ENCODE results near the gene ZXDC. TPM values are rescaled to one million over a fixed set of nuclear protein-coding genes. Genes with fewer than 3 reads are reported as not detected.

Gene ZXDC
- polyA plus RNA-seq, 1 donor (not counting 4 experiments of a cell fraction or from before 2014, with no cell fraction given), result 10.7 TPM

DNA sequence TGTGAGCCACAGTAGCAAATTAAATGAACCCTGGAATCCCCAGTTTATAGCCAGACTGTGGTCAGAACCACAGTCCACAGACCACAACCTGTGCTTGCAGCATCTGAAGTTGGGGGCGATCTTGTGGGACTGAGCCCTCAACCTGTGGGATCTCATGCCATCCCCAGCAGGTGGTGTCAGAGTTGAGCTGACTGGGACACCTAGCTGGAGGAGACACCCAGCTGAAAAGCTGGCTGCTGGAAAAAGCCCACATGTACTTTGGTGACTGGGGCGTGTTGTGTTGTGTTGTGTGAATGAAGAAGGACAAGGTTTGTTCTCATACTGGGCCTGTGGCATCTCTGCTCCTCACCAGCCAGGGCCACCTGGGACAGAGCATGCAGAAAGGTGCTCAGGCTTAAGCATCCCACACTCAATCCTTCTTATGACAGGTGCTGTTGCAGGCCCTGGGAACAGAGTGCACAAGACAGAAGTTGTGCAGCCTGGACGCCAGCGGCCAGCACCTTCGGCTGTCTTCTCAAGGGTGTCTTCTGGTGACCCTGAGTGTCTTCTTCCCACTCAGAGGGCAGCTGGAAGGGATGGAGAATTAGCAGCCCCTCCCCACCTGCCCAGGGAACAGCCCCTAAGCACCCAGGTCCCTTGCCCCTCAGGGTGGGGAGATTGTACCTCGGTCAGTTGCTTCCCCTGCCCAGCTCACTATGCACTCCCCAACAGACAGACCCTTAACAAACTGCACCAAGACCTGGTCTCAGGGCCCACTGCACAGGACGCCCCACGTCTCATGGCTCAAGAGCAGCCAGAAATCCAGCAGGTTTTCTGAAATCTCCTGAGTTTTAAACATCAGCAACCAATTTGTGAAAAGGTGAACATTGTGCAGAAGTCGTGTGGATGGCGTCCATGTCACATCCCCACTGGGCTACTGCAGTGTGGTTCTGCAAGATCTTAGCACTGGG is 44.1 kb upstream of the ZXDC start:
- Histone ChIP-seq H3K9me1 (ENCODE audit: control insufficient read depth, extremely low read depth, insufficient read depth, low read length) (no peaks in the 10 kb centered on the region), H3K36me3 (ENCODE audit: control insufficient read depth in 2 of 2, extremely low read depth in 1 of 2, insufficient read depth in 2 of 2, low read length in 2 of 2) (no peaks in the 10 kb centered on the region), H3K4me2 (ENCODE audit: control insufficient read depth, extremely low read depth, insufficient read depth, low read depth, low read length) (no peak overlapping the region), H3K79me2 (ENCODE audit: control insufficient read depth, insufficient read depth, low read length) (no peaks in the 10 kb centered on the region), H3K27me3 (ENCODE audit: control insufficient read depth, extremely low read depth, insufficient read depth, low read length) (peaks cover 30% of the 10 kb centered on the region), H3K4me1 (ENCODE audit: control insufficient read depth, extremely low read depth, insufficient read depth, low read length) (no peaks in the 10 kb centered on the region), H3K9ac (ENCODE audit: control insufficient read depth, extremely low read depth, insufficient read depth, low read length) (no peak overlapping the region), H3K9me3 (ENCODE audit: control insufficient read depth, low read depth, low read length) (no peaks in the 10 kb centered on the region), H3K4me3 (ENCODE audit: control insufficient read depth in 2 of 3, extremely low read depth in 1 of 3, insufficient read depth in 2 of 3, low read depth in 1 of 3, low read length in 3 of 3) (no peak overlapping the region), H2AFZ (ENCODE audit: control insufficient read depth, low read length) (no peak overlapping the region), H3K27ac (ENCODE audit: control insufficient read depth, insufficient read depth, low read length) (no peak overlapping the region), H4K20me1 (ENCODE audit: control insufficient read depth, extremely low read depth, insufficient read depth, low read length) (no peaks in the 10 kb centered on the region)
- dilution Hi-C loops (cut with MboI; ENCODE audit: extremely low pct_ligation_motif_present, low sequenced_read_pairs), result no loop called here
- TF ChIP-seq EZH2 (IDR thresholded peaks at IDR 0.05; ENCODE audit: low read length), result no peak
- no peak for DNase-seq (ENCODE audit: low read depth, low spot score)
- FAIRE-seq, result no peak

DNA sequence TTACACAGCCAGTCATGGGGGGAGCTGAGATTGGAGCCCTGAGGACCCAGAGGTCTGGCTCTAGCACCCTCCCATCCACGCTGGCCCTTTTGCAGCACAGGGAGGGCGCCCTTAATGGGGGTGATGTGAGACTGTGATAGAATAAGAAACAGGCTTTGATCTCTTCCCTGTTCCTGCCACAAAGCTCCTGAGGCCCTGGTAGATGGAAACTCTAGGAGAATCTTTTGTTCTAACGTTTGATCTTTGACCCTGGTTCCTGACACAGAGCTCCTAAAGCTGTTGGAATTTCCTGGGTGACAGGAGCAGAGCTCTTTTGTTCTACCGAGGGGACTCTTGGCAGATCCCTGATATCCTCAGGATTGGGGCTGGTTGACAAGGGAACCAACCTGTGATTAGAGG is 43.1 kb upstream of the ZXDC start:
- H3K9me1 ChIP-seq (ENCODE audit: control insufficient read depth, extremely low read depth, insufficient read depth, low read length), result no peaks in the 10 kb centered on the region

More for the DNA sequence above, 43.1 kb upstream of the ZXDC start:
- Histone ChIP-seq H3K27ac (ENCODE audit: control insufficient read depth, insufficient read depth, low read length) (no peak overlapping the region), H2AFZ (ENCODE audit: control insufficient read depth, low read length) (no peak overlapping the region), H4K20me1 (ENCODE audit: control insufficient read depth, extremely low read depth, insufficient read depth, low read length) (no peaks in the 10 kb centered on the region), H3K4me3 (ENCODE audit: control insufficient read depth in 2 of 3, extremely low read depth in 1 of 3, insufficient read depth in 2 of 3, low read depth in 1 of 3, low read length in 3 of 3) (no peak overlapping the region), H3K9me3 (ENCODE audit: control insufficient read depth, low read depth, low read length) (no peaks in the 10 kb centered on the region), H3K27me3 (ENCODE audit: control insufficient read depth, extremely low read depth, insufficient read depth, low read length) (peaks cover 20% of the 10 kb centered on the region), H3K9ac (ENCODE audit: control insufficient read depth, extremely low read depth, insufficient read depth, low read length) (no peak overlapping the region), H3K4me1 (ENCODE audit: control insufficient read depth, extremely low read depth, insufficient read depth, low read length) (no peaks in the 10 kb centered on the region), H3K4me2 (ENCODE audit: control insufficient read depth, extremely low read depth, insufficient read depth, low read depth, low read length) (no peak overlapping the region), H3K36me3 (ENCODE audit: control insufficient read depth in 2 of 2, extremely low read depth in 1 of 2, insufficient read depth in 2 of 2, low read length in 2 of 2) (no peaks in the 10 kb centered on the region), H3K79me2 (ENCODE audit: control insufficient read depth, insufficient read depth, low read length) (no peaks in the 10 kb centered on the region)
- DNase-seq (ENCODE audit: low read depth, low spot score) (no peak), FAIRE-seq (no peak)
- dilution Hi-C loops (cut with MboI; ENCODE audit: extremely low pct_ligation_motif_present, low sequenced_read_pairs), result no loop called here
- TF ChIP-seq, protein P1, sequence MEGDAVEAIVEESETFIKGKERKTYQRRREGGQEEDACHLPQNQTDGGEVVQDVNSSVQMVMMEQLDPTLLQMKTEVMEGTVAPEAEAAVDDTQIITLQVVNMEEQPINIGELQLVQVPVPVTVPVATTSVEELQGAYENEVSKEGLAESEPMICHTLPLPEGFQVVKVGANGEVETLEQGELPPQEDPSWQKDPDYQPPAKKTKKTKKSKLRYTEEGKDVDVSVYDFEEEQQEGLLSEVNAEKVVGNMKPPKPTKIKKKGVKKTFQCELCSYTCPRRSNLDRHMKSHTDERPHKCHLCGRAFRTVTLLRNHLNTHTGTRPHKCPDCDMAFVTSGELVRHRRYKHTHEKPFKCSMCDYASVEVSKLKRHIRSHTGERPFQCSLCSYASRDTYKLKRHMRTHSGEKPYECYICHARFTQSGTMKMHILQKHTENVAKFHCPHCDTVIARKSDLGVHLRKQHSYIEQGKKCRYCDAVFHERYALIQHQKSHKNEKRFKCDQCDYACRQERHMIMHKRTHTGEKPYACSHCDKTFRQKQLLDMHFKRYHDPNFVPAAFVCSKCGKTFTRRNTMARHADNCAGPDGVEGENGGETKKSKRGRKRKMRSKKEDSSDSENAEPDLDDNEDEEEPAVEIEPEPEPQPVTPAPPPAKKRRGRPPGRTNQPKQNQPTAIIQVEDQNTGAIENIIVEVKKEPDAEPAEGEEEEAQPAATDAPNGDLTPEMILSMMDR (optimal IDR thresholded peaks at IDR 0.05 in 1 of 3, IDR thresholded peaks at IDR 0.05 in 1 of 3, conservative IDR thresholded peaks at IDR 0.05 in 1 of 3; ENCODE audit: extremely low read depth in 1 of 3, insufficient read depth in 2 of 3, low read length in 3 of 3), result no peak
- no peak for TF ChIP-seq EZH2 (IDR thresholded peaks at IDR 0.05; ENCODE audit: low read length)

Measured in keratinocyte (primary cell).